Gastroesophageal sphincter (tissue), 3 donors: ENCODE data around the gene ANKRD24.

Experiments
- CTCF ChIP-seq, 4 experiments: fragments of 200-600 bp in 2 of 4; fragments of 450-650 bp in 2 of 4; sonication (generic) in 1 of 4; IDR thresholded peaks; one replicate each; pipeline ENCODE4 v1.5.1; 2017 to 2019; ENCODE audit warnings: antibody characterized with exemption in 4 of 4, mild to moderate bottlenecking in 2 of 4, moderate library complexity in 2 of 4
- POLR2A ChIP-seq, 2 donors: fragments of 450-650 bp; IDR thresholded peaks; one replicate each; pipeline ENCODE4 v1.6.1; 2017; ENCODE audit warnings: antibody characterized with exemption in 2 of 2, mild to moderate bottlenecking in 2 of 2, moderate library complexity in 1 of 2
- POLR2AphosphoS5 ChIP-seq: sonication (generic); formaldehyde crosslinking; IDR thresholded peaks from one replicate; pipeline ENCODE4 v1.6.1; 2017; ENCODE audit warnings: antibody characterized with exemption

DNA sequence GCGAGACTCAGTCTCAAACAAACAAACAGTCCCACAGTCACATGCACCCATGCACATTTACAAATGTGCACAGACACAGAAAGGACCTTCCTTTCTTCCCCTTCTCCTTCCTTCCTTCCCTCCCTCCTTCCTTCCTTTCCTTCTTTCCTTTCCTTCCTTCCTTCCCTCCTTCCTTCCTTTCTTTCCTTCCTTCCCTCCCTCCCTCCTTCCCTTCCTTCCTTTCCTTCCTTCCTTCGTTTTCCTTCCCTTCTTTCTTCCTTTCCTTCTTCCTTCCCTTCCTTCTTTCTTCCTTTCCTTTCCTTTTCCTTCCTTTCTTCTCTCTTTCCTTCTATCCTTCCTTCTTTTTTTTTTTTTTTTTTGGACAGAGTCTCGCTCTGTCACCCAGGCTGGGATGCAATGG, 30.6 kb downstream of the ANKRD24 start:
- TF ChIP-seq CTCF (IDR thresholded peaks at IDR 0.05) (no peak), POLR2A (IDR thresholded peaks at IDR 0.05) (no peak), POLR2AphosphoS5 (no peak)
